GM23248 (cell line): ENCODE results near the gene USP1. TPM values are rescaled to one million over a fixed set of nuclear protein-coding genes. Genes with fewer than 3 reads are reported as not detected.

ENCODE experiments used
- DNase-seq: peaks from one replicate; pipeline ENCODE4 v3.0.0-alpha.2; 2015
- H2AFZ ChIP-seq: fragments of 200-600 bp; sonication (generic); 2 replicates; pipeline ENCODE4 v1.6.1; 2016; ENCODE audit warnings: antibody characterized with exemption
- H3F3A ChIP-seq: fragments of 200-600 bp; sonication (generic); 2 replicates; pipeline ENCODE4 v1.6.1; 2016; ENCODE audit warnings: mild to moderate bottlenecking, antibody characterized with exemption, mixed run types; ENCODE audit not compliant: insufficient read depth
- H3K27ac ChIP-seq: fragments of 200-600 bp; sonication (generic); 2 replicates; pipeline ENCODE4 v1.5.1; 2016; ENCODE audit warnings: mild to moderate bottlenecking
- H3K27me3 ChIP-seq: fragments of 200-600 bp; sonication (generic); replicated peaks from 2 replicates; pipeline ENCODE4 v1.6.1; 2016; ENCODE audit warnings: mild to moderate bottlenecking; ENCODE audit not compliant: insufficient read depth
- H3K36me3 ChIP-seq: fragments of 200-600 bp; sonication (generic); 2 replicates; pipeline ENCODE4 v1.6.1; 2016; ENCODE audit warnings: low read depth, mild to moderate bottlenecking
- H3K4me1 ChIP-seq: fragments of 200-600 bp; sonication (generic); 2 replicates; pipeline ENCODE4 v1.6.1; 2016; ENCODE audit warnings: mild to moderate bottlenecking; ENCODE audit not compliant: insufficient read depth
- H3K4me2 ChIP-seq: fragments of 200-600 bp; sonication (generic); one replicate; pipeline ENCODE4 v1.6.1; 2016; ENCODE audit warnings: mild to moderate bottlenecking; ENCODE audit not compliant: unreplicated experiment
- H3K4me3 ChIP-seq: fragments of 200-600 bp; sonication (generic); 2 replicates; pipeline ENCODE4 v1.5.1; 2016; ENCODE audit warnings: mild to moderate bottlenecking
- H3K79me2 ChIP-seq: fragments of 200-600 bp; sonication (generic); 2 replicates; pipeline ENCODE4 v1.6.1; 2016; ENCODE audit warnings: mild to moderate bottlenecking; ENCODE audit not compliant: insufficient read depth
- H3K9ac ChIP-seq: fragments of 200-600 bp; sonication (generic); 2 replicates; pipeline ENCODE4 v1.6.1; 2016; ENCODE audit warnings: mild to moderate bottlenecking
- H3K9me2 ChIP-seq: fragments of 200-600 bp; sonication (generic); 2 replicates; pipeline ENCODE4 v1.6.1; 2016; ENCODE audit warnings: mixed run types, mild to moderate bottlenecking, moderate library complexity; ENCODE audit not compliant: insufficient read depth
- H3K9me3 ChIP-seq: fragments of 200-600 bp; sonication (generic); one replicate; pipeline ENCODE4 v1.6.1; 2017; ENCODE audit warnings: low read depth
- H4K20me1 ChIP-seq: fragments of 200-600 bp; sonication (generic); 2 replicates; pipeline ENCODE4 v1.6.0; 2016; ENCODE audit not compliant: insufficient read depth
- EZH2 ChIP-seq: fragments of 200-600 bp; sonication (generic); IDR thresholded peaks from 2 replicates; pipeline ENCODE4 v1.6.1; 2018; ENCODE audit warnings: antibody characterized with exemption, mild to moderate bottlenecking; ENCODE audit not compliant: insufficient read depth, poor library complexity, severe bottlenecking
- EZH2phosphoT487 ChIP-seq: fragments of 200-600 bp; sonication (generic); IDR thresholded peaks from 2 replicates; pipeline ENCODE4 v1.6.1; 2018; ENCODE audit warnings: antibody characterized with exemption, moderate library complexity, mild to moderate bottlenecking, low read depth; ENCODE audit not compliant: insufficient read depth
- WGBS, 2 experiments: methylation state at CpG; one replicate each; pipeline ENCODE4 v1.1.6; 2015 to 2017; ENCODE audit warnings: low lambda C conversion rate in 2 of 2, low coverage in 1 of 2; ENCODE audit errors: missing lambda C conversion rate in 2 of 2; 5-methylcytosine and 5-hydroxymethylcytosine counted together
- in situ Hi-C: fragments of 300-500 bp; cut with MboI; formaldehyde crosslinking; loops from 2 replicates; pipeline ENCODE4 v1.15.0; 2020
- polyA plus RNA-seq: library from polyadenylated mRNA; unstranded; fragments of >200 nt; fragmentation: Nextera tagmentation; extraction: Ambion mirVana; gene quantifications from 2 replicates; pipeline ENCODE4 v1.2.1, GENCODE V29; 2016
- total RNA-seq: library from RNA; depleted of rRNA; stranded (reverse); fragments of >200 nt; shearing (Covaris generic); gene quantifications from 2 replicates; pipeline ENCODE4 v1.2.3, GENCODE V29; 2014

Gene USP1
- total and polyA plus RNA-seq, 2 experiments from 2014 or later = 22.8 to 27.8 TPM

GRCh38 chr1:62392951-62393350, 43.9 kb upstream of the USP1 start:
- Histone ChIP-seq H3K4me2 (no peak overlapping the region), H3K79me2 (no peaks in the 10 kb centered on the region), H3F3A (no peaks in the 10 kb centered on the region), H3K36me3 (no peaks in the 10 kb centered on the region), H3K4me1 (no peaks in the 10 kb centered on the region), H3K27me3 (no peaks in the 10 kb centered on the region), H3K9ac (no peak overlapping the region), H2AFZ (no peak overlapping the region), H3K9me3 (no peaks in the 10 kb centered on the region), H3K27ac (no peak overlapping the region), H3K4me3 (no peak overlapping the region), H3K9me2 (no peaks in the 10 kb centered on the region), H4K20me1 (no peaks in the 10 kb centered on the region)
- TF ChIP-seq EZH2 (no peak), EZH2phosphoT487 (no peak)
- 80 to 83% methylated on average over 3 of the region's 3 CpGs for WGBS, 2 experiments
- no peak for DNase-seq
- in situ Hi-C loops = no loop called here

GRCh38 chr1:62394646-62395045, 42.2 kb upstream of the USP1 start:
- Histone ChIP-seq H3K4me1 (no peaks in the 10 kb centered on the region; the same call in 1 of the 2 replicates), H3K4me2 (no peak overlapping the region), H4K20me1 (no peaks in the 10 kb centered on the region), H3K9ac (no peak overlapping the region), H3K79me2 (no peaks in the 10 kb centered on the region), H3K36me3 (no peaks in the 10 kb centered on the region), H3F3A (no peaks in the 10 kb centered on the region), H2AFZ (no peak overlapping the region), H3K9me3 (no peaks in the 10 kb centered on the region), H3K27me3 (no peaks in the 10 kb centered on the region), H3K9me2 (no peaks in the 10 kb centered on the region), H3K4me3 (no peak overlapping the region), H3K27ac (no peak overlapping the region)
- in situ Hi-C loops = no loop called here
- no peak for DNase-seq
- TF ChIP-seq EZH2phosphoT487 (no peak), EZH2 (no peak)
- WGBS, 2 experiments = 91 to 94% methylated on average over 8 of the region's 8 CpGs

- Histone ChIP-seq H3K27me3 (no peaks in the 10 kb centered on the region), H2AFZ (no peak overlapping the region), H3K4me1 (no peaks in the 10 kb centered on the region; the same call in 1 of the 2 replicates), H3K4me3 (no peak overlapping the region), H3K9me2 (no peaks in the 10 kb centered on the region), H3K27ac (no peak overlapping the region), H3K36me3 (no peaks in the 10 kb centered on the region), H3K9ac (no peak overlapping the region), H4K20me1 (no peaks in the 10 kb centered on the region), H3K9me3 (no peaks in the 10 kb centered on the region), H3F3A (no peaks in the 10 kb centered on the region), H3K4me2 (no peak overlapping the region), H3K79me2 (no peaks in the 10 kb centered on the region)
- TF ChIP-seq EZH2 (no peak), EZH2phosphoT487 (no peak)
- no peak for DNase-seq
- in situ Hi-C loops = no loop called here
- WGBS, 2 experiments = 82 to 91% methylated on average over 4 of the region's 4 CpGs
These were observed 41.6 kb upstream of the USP1 start for GRCh38 chr1:62395291-62395690.

DNA sequence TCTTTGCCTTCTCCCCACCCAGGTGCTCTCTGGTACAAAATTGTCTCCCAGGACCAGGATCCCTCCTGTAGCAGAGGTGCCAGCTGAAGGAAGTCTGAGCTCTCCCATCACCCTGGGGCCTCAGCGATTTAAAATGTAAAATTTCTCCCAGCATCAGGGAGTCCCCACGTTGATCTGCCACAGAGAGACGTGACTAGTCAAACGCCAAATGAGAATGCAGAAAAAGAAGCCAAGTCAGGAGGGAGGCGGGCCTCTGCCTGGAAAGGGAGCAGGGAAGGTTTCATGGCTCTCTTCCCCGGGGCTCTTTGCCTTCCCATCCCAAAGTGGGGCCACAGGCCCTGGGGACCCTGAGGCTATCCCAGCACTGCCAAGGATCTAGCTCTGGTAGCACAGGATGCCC, 40.0 kb upstream of the USP1 start:
- H3K9ac ChIP-seq = no peak overlapping the region
- no peak for TF ChIP-seq EZH2phosphoT487
- TF ChIP-seq EZH2 = no peak
- H3K4me1 ChIP-seq = no peaks in the 10 kb centered on the region; the same call in 1 of the 2 replicates
- H3K9me2 ChIP-seq = no peaks in the 10 kb centered on the region
- H4K20me1 ChIP-seq = no peaks in the 10 kb centered on the region
- H3K79me2 ChIP-seq = no peaks in the 10 kb centered on the region
- in situ Hi-C loops = no loop called here
- H3K9me3 ChIP-seq = no peaks in the 10 kb centered on the region
- no peak overlapping the region for H3K4me3 ChIP-seq
- no peaks in the 10 kb centered on the region for H3F3A ChIP-seq
- H3K27me3 ChIP-seq = no peaks in the 10 kb centered on the region
- H3K27ac ChIP-seq = no peak overlapping the region
- H2AFZ ChIP-seq = no peak overlapping the region
- 59 to 60% methylated on average over 6 of the region's 6 CpGs for WGBS, 2 experiments
- H3K4me2 ChIP-seq = no peak overlapping the region
- H3K36me3 ChIP-seq = no peaks in the 10 kb centered on the region
- DNase-seq = no peak

- H3K27ac ChIP-seq = no peak overlapping the region
- no peaks in the 10 kb centered on the region for H3K9me3 ChIP-seq
- no peak for DNase-seq
- no peak overlapping the region for H3K4me2 ChIP-seq
- TF ChIP-seq EZH2phosphoT487 (no peak), EZH2 (no peak)
- no peaks in the 10 kb centered on the region for H3F3A ChIP-seq
- H3K4me1 ChIP-seq = no peaks in the 10 kb centered on the region; the same call in 1 of the 2 replicates
- H4K20me1 ChIP-seq = no peaks in the 10 kb centered on the region
- no peak overlapping the region for H3K9ac ChIP-seq
- no peaks in the 10 kb centered on the region for H3K79me2 ChIP-seq
- in situ Hi-C loops = no loop called here
- no peaks in the 10 kb centered on the region for H3K36me3 ChIP-seq
- no peak overlapping the region for H3K4me3 ChIP-seq
- no peaks in the 10 kb centered on the region for H3K27me3 ChIP-seq
- H2AFZ ChIP-seq = no peak overlapping the region
- 89 to 92% methylated on average over 3 of the region's 3 CpGs for WGBS, 2 experiments
- H3K9me2 ChIP-seq = no peaks in the 10 kb centered on the region
These were observed 39.5 kb upstream of the USP1 start for GRCh38 chr1:62397301-62397700.
